Left cardiac atrium (tissue), 4 donors: Measurements from ENCODE around the gene GCHFR. TPM values are rescaled to one million over a fixed set of nuclear protein-coding genes. Genes with fewer than 3 reads are reported as not detected.
A peak's percentile ranks its signal among the peaks of the same experiment; 100 is the strongest.

ENCODE experiments used
- ATAC-seq, 2 donors: fragments of 200-7000 bp; cut with Tn5 transposase; one replicate each; pipeline ENCODE4 v1.9.1; 2020; ENCODE audit warnings: mild to moderate bottlenecking in 2 of 2, moderate library complexity in 2 of 2
- DNase-seq: peaks from one replicate; pipeline ENCODE4 v3.0.0-alpha.2; 2020
- intact Hi-C, 2 donors: fragments of 100-400 bp; cut with DNase I; formaldehyde crosslinking; loops; one replicate each; pipeline versions ENCODE4 v1.14.1 to v1.15.1; 2022 to 2023
- total RNA-seq, 2 donors: library from RNA; stranded (reverse); fragmentation: NEBNext Ultra II Directional; extraction: Animal tissue kit (Norgen Biotek cat#: 25700); gene quantifications; one replicate each; pipeline ENCODE4 v1.2.1, GENCODE V29; 2021
- donor health status: DM: no; HTN: yes; CAD: no.
- donor health status: DM: no; HTN: yes; CAD: no; lungs with severe emphysema.
- donor health status: DM: yes; HTN: yes; CAD: no.
- donor health status: Dilated cardiomyopathy.

The GCHFR gene
- total RNA-seq, 2 donors from 2014 or later, result 6.5 to 18.2 TPM

DNA sequence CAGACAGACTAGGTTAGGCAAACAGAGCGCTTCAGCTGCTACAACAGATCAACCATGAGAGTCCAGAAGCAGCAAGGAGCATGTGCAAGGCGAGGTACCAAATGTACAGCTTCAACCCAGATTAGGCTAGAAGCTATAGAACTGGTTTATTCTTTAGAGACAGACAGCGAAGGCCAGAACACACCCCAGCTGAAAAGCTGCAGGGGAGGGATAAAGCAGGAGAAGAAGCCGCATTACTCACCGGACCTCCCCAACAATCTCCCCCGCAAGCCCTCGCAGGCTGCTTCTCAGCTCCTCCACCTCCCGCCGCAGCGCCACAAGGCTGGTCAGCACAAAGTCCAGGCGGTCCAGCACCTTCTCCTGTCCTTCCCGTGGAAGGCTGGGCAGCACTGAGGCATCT lies 12.1 kb upstream of the GCHFR start:
- ATAC-seq (no peak), DNase-seq (no peak)
- intact Hi-C loops, result no loop called here

DNA sequence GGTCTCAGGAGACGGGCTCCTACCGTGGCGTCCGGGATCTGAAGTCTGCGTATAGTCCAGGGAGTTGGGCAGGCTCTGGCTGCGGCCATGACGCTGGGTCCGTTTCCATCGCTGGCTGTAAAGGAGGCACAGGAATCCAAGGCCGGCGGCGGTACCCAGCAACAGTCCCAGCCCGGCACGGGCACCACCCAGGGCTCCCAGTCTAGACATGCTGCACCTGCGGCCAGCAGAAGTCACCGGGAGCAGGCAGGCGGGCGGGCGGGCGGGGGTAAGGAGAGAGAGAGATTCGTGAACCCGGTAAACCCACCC lies 9.3 kb upstream of the GCHFR start:
- DNase-seq, result no peak
- intact Hi-C loops, result no loop called here
- peak; percentile 42 to 53 for ATAC-seq

DNA sequence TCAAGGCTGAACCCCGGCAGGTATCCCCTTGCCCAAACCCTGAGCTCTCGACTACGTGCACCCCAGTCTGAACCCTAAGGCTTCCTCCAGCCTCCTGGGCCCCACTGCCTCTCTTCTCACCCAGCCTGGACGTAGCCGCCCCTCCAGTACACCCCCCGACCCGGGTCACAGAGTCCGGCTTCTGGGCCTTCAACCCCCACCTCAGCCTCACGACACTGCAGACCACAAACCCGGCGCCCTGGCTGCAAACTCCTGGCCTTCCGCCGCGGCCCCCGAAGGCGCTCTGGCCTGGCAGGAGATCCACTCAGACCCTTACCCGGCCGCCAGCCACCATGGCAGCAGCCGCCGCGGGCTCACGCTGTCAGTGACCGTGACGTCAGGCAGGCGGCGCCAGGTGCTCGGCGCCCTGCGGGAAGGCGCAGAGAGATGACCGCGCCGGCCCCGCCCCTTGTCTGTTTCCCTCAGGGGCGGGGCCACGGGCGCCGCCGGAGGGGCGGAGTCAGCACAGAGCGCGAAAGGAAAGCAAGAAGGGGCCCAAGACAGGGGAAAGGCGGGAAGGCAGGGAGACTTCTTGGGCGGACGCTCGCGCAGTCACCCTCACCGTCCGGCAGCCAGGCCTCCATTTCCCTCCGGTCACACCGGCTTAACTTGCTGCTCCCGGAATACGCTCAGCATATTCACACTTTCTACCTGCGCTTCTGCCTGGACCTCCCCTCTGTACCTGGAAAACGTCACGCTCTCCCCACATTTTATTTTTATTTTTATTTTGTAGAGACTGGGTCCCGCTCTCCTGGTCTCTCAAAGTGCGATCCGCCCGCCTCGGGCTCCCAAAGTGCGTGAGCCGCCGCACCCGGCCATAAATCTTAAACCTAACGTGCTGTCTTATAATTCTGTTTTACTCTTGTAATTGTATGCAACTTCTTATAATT lies 8.7 kb upstream of the GCHFR start, which contains the start of gene RMDN3:
TSS of gene RMDN3 (minus strand) at position 372 of the 929 bp plus-strand sequence. CDS start 471 bp downstream, outside the sequence.
- intact Hi-C loops, result no loop called here

DNA sequence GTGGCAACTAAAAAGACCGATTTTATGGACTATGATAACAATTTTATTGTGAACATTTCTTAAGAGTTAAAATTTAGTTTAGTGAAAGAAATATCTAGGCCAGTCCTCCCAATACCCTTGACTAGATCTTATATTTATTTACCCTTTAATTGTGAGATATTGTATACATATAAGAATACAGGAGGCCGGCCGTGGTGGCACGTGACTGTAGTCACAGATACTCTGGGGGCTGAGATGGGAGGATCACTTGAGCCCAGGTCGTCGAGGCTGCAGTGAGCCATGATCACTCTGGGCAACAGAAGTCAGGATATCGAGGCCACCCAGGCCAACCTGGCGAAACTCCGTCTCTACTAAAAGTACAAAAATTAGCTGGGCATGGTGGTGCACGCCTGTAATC lies 8.1 kb upstream of the GCHFR start:
- ATAC-seq (no peak), DNase-seq (no peak)
- intact Hi-C loops, result no loop called here

More for the DNA sequence above, 8.7 kb upstream of the GCHFR start, which contains the start of gene RMDN3:
- DNase-seq (peak; percentile 95), ATAC-seq (peak; percentile 98 to 99)

DNA sequence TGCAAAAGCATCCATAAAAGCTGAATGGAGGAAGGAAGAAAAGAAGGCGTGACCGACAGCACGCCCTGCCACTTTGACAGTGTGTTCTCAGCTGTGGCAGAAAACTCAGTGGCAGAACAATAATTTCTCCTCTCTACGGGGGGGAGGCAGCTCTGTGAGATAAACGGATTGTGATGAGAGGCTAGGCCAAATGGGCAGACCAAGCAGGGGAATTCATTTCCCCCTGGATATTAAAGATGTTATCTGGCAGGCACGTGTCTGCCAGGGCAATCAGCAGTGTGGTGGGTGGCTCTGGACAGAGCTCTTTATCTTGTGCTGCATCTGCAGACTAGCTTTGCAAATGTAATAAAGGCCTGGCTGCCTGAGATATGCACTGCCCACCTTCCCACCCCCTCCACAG lies 6.9 kb upstream of the GCHFR start:
- intact Hi-C loops, result no loop called here
- ATAC-seq, result no peak
- DNase-seq, result no peak

DNA sequence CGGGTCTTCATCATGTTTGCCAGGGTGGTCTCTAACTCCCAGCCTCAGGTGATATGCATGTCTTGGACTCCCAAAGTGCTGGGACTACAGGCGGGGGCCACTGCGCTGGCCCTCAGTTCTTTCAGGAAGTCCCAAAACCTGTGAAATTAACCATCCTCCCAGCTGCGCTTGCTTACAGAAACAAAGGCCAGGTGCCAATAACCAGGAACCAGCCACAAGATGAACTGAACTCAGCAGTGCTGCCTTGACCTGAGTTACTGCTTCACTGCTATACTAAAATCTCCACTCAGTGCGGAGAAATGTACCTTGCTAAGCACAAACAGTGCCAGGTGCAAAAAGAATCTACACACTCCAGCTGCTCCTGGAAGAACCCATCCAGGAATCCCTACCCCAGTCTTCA lies 3.9 kb upstream of the GCHFR start:
- ATAC-seq, result no peak
- no peak for DNase-seq
- intact Hi-C loops, result no loop called here

DNA sequence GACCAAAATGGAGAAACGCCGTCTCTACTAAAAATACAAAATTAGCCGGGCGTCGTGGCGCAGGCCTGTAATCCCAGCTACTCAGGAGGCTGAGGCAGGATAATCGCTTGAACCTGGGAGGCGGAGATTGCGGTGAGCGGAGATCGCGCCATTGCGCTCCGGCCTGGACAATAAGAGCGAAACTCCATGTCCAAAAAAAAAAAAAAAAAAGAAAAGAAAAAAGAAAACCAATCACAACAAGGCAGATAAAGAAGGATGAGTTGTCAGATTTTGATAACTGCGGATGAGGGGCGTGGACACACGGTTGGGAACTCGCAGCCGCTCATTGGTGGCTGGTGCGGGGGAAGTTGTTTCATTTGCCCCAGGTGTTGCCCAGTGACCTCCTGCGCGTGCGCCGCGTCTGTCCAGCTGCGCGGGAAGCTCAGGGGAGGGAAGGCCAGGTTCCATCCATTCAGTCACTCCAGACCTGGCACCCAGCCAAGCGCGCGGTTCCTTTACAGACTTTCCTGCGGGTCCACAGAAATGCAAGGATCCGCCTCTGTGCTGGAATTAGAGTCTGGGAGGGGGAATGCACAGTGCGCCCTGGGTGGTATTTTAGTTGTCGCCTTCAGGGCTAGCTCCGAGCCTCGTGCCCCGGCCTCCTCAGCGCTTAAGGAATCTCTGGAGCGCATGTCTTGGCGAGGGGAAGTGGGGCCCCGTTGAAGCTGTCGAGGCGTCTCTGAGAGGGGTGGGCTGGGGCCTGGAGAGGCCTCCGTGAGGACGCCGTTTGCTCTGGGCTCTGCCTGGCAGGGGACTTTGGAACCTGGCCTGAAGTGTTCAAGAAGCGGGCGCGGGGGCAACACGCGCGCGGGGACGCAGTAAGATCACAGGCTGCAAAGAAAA lies 708 bp upstream of the GCHFR start:
- intact Hi-C loops, result no loop called here
- DNase-seq, result peak; percentile 73
- peak; percentile 4 to 21 for ATAC-seq

DNA sequence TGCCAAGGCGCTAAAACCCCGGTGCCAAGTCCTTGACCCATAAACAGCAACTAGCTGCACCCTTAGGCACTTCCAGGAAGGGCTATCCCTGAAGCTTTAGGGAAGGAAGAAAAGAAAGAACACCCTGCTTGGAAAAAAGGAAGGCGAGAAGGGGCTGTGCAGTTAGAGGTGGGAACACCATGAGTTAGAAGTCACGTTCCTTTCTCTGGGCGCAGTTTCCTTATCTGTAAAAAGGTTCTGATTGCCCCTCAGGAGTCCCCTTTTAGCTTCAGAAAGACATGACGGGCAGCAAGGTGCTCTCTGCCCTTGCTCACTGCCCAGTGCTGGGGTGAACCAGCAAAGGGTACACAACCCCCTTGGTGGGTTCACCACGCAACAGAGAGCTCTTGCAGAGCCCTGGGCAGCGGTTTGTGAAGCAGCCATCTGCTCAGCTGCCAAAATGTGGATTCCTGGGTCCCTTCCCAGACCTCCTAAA lies 798 bp downstream of the GCHFR start:
- peak; percentile 4 to 8 for ATAC-seq
- no peak for DNase-seq
- intact Hi-C loops, result no loop called here

DNA sequence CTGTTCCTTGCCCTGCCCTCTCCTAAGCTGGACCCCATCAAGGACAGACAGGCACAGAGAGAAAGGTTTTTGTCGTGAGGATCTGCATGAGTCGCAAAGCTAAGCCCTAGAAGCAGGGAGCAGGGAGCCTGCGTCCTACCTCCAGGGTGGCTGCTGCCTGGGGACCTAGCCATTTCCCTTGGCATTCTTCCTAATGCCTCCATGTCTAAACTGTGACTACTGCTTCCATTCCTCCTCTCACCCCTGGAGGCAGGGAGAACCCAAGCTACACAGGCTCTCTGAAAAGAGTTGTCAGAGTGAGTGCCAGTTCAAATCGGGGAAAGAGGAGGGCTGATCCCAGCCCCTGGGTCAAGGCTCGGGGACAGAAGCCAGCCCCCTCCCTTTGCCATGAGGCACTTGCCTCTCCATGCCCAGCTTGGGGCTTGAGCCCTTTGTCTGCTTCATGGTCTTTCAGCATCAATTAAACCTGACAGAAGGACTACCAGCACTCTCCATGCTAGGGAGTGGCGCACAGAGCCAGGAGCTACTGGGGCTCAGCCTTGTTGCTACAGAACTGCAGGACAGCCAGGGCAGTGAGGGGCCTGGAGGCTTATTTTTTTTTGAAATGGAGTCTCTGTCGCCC lies 2.4 kb downstream of the GCHFR start:
- DNase-seq, result no peak
- ATAC-seq, result no peak
- intact Hi-C loops, result no loop called here

DNA sequence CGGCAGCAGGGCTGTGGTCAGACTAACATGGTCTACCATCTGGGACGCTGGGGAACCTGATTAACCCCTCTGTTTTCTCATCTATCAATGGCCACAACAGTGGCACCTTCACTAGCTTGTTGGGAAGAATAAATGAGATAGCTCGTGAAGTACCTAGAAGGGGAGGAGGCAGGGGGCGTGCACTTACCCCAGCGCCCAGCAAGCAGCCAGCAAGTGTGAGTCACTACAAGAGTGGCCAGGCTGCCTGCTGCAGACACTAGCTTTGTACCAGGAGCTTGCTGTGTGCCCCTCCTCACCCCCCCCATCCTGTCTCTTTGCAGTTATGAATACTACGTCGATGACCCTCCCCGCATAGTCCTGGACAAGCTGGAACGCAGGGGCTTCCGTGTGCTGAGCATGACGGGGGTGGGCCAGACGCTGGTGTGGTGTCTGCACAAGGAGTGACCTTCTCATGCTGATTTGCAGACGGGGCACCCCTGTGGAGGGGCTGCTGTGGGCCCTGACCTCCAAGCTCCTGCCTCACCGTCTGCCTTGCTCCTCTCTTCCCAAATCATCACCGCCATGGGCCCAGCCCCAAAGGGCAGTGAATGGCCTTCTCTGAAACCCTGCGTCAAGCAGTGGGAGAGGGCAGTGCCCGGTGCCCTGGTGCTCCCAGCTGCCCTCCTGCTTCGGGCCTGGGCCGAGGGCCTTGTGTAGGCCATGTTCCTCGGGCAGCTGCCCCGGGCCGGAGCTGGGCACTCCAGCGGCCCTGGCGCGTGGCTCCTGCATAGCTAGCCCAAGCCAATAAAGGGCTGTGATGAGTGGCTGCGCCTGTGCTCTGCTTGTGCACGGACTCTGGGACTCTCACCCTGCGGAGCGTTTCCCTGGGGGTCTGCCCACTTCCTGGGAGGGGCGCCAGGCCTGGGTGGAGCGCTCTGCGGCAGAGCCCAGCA lies 3.3 kb downstream of the GCHFR start:
- ATAC-seq (peak in 1 of 2 donors; percentile 9), DNase-seq (no peak)
- intact Hi-C loops, result no loop called here

DNA sequence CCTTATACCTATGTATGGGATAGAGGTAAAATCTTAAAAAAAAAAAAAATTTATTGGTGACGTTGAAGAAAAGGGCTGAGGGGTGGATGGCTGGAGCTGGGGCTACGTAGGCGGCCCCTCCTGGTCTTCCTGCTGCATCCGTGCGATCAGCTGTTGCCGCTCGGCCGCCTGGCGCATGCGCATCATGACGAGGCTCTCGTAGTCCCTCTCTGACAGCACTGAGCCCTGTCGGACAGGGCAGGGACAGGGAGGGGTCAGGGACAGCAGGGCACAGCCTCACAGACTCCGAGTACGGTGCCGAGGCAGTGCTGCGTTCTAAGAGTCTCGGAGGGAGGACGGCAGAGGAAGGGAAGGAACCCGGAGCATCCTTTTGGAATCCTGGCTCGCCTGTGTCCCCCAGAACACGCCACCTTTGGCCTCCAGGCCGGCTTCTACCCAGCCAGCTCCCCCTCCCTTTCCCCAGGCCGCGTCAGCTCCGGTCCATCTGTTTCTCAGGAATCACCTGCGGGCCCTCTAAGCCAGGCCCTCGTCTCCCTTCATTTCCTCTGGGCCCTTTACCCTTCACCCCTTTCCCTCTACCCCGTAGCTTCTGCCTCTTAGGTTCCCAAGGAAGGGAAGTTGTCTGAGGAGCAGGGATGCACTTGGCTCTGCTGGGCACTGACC lies 4.1 kb downstream of the GCHFR start:
- ATAC-seq (no peak), DNase-seq (no peak)
- intact Hi-C loops, result no loop called here

DNA sequence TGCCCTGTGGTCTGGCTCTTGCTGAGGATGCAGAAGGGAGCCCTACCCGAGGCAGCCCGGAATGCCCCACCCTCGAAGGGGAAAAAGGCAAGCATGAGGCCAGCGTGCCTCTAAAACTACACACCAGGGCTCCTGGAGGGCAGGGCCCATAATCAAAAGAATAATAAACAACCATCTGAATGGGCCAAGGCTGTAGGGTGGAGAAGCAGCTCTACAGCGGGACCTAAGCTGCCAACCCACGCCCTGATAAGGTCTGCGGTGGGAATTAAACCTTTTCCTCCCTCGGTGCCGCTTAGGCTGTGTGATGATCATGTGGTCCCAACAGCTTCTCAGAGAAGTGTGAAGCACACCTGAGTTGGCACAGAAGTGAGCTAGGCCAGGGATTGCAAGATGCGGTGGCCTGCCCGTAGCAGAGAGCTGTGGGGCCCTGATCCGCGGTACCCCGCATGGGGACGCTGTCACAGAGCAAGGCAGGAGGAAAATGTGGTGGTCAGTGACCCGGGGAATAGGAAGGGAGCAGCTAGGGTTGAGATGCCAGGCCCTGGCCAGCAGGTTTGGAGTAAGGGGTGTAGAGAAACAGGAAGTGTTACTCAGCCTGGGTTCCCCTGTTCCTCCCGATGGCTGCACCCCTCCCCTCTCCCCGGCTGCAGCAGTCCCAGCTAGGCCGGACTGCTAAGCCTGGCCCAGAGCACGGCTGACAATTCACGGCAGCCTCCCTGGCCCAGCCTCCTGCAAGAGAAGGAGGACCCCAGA lies 4.8 kb downstream of the GCHFR start:
- DNase-seq (no peak), ATAC-seq (peak in 1 of 2 donors; percentile 14)
- intact Hi-C loops, result no loop called here

DNA sequence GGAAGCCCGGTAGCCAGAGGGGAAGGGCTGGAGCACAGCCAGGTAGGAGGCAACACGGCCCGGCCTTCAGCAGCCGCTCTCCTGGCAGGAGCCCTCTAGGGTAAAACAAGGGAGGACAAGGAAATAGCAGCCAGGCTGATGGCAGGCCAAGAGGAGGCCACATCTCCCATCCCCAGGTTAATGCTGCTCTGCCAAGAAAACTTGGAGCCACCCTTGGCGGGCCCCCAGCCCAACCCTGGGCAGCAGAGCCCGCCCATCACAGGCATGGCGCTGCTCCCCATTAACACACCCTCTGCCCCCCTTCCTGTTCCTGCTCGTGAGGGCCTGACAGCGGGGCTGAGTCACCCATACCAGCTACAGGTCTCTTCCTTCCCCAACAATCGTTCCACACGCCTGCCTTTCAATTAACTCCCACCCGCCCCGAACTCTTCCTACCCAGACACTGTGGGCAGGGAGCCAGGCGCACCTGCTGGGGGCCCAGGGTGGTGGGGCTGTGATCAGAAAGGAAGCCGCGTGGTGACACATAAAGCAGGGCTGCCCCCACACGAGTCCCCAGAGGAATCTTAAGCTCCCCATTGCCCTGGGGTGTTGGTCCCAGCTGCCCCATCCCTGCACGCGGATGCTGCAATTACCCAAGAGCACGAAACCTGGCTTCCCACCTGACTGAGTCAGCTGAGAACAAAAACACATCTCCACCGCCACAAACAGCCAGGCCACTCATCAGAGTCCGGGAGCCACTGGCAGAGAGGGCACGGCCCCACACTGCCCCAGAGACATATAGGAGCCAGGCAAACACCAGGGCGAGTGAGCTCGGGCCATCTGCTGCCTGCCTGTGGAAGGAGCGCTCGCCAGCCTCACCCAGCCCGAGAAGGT lies 5.6 kb downstream of the GCHFR start, which contains the start of gene C15orf62:
TSS of gene C15orf62 (plus strand) at position 707 of the 873 bp plus-strand sequence. CDS start 516 bp downstream, outside the sequence.
- intact Hi-C loops, result no loop called here
- DNase-seq, result no peak
- peak; percentile 9 to 63 for ATAC-seq

DNA sequence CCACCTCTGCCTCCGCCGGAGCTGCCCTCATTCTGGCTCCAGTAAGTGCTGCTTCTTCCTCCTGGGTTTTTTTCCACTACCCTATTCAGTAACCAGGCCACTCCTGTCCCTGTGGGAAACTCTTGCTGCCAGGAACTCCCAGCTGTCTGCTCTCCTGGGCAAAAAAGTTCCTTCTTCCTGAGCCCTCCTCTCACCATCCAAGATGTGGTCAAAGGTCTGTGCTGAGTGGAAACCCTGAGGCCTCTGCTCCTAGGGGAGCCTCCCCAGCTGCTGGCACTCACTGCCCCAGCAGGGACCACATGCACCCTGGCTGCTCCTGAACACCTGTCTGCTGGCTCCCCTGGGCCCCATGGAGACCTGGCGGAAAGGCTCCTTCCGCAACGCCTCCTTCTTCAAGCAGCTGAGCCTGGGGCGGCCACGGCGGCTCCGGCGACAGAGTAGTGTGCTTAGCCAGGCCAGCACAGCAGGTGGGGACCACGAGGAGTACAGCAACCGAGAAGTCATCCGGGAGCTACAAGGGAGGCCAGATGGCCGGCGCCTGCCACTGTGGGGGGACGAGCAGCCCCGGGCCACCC lies 6.4 kb downstream of the GCHFR start:
- ATAC-seq (peak in 1 of 2 donors; percentile 10), DNase-seq (no peak)
- intact Hi-C loops, result no loop called here

DNA sequence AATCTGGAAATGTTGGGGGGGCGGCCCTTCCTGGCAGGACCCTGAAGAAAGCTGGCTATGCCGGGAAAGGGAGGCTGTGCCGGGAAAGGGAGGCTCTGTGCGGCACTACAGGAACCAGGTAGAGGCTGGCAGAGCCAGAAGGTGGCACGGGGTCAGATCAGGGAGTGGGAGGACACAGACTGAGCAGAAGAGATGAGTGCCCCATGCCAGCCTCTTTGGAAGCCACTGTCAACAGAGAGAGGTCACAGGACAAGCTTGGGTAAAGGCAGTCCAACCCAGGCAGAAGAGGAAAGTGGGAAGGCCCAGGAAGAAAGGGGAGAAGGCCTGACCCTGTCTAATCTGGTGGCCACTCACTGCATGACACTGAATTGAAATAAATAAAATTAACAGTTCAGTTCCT lies 7.4 kb downstream of the GCHFR start:
- intact Hi-C loops, result no loop called here
- no peak for ATAC-seq
- no peak for DNase-seq

DNA sequence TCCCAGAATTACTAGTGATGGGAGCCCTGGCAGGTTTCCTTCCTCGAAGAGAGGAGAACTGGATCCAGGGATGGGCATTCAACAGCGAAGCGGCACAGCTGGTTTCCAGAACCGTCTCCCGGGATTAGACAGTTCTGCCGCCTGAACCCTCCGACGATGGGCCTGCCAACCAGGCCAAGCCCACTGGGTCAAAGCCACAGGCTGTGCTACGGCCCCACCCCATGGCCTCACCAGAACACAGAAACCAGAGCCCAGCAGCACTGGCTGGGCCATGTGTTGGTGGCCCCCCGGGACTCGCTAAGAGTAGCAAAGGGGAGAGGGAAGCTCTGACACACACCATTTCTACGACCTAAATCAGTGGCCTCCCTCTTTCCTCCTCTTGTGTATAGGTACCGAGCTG lies 8.1 kb downstream of the GCHFR start:
- DNase-seq (no peak), ATAC-seq (peak in 1 of 2 donors; percentile 64)
- intact Hi-C loops, result no loop called here
